NCI-H187 treated with DMSO at 0.1 percent for 48 hours (cell line): Measurements from ENCODE around the gene TWIST2.

Experiments
- DNase-seq: peaks from one replicate; lab custom pipeline; 2025; lab: John Stamatoyannopoulos, UW

TWIST2 gene

GRCh38 chr2:238873381-238873801, 25.5 kb downstream of the TWIST2 start:
- DNase-seq: no peak

- DNase-seq: no peak
These were observed 26.0 kb downstream of the TWIST2 start for GRCh38 chr2:238873841-238874240.

GRCh38 chr2:238874330-238875050, 26.6 kb downstream of the TWIST2 start:
- no peak for DNase-seq

GRCh38 chr2:238875101-238875470, 27.2 kb downstream of the TWIST2 start:
- no peak for DNase-seq

- DNase-seq: no peak
These were observed 27.8 kb downstream of the TWIST2 start for GRCh38 chr2:238875471-238876231.

DNA sequence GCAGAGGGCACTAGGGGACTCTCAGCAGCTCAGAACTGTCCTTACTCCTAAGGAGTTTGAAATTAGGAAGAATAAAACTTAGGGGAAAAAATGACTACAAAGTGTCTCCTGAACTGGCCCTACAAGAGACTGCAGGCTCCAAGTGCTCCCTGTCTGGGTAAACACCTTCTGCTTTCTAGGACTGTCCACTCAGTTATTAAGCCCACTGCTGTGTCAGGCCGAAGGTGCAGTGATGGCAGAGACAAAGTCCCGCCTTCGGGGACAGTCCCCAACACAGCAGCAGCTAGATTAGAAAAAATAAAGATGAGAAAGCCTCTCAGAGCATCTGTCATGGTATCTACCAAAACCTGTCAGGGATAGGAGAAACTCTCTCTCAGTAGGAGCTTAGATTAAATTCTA, 28.3 kb downstream of the TWIST2 start:
- no peak for DNase-seq

DNA sequence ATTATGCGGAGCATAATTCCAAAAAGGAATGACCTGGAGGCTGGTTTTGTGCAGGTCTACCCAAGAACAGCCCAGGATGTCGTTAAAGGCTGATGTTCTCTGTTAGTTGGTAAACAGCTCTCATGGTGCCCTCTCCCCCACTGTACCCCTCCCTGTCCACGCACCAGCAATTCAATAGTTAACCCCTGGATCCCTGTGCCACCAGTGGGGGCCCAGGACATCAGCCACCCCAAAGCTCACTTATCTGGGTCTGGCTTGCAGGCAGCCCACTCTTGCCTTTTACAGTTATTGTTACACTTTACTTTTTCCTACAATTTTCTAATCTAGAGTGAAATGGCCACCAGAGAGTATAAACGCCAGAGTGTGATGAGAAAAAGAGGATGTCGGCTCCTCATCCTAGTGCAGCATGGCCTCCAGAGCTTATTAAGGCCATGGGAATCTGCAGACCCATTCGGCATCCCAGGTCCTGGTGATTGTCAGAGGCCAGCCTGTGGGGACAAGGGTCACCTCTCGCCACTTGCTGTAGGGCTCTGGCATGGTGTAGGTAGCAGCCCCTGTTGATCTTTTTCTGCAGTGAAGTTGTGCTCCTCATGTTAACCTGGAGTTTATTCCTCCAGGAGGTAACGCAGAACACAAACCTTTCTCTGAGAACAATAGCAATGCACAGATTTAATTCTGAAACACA, 30.3 kb downstream of the TWIST2 start:
- no peak for DNase-seq

DNA sequence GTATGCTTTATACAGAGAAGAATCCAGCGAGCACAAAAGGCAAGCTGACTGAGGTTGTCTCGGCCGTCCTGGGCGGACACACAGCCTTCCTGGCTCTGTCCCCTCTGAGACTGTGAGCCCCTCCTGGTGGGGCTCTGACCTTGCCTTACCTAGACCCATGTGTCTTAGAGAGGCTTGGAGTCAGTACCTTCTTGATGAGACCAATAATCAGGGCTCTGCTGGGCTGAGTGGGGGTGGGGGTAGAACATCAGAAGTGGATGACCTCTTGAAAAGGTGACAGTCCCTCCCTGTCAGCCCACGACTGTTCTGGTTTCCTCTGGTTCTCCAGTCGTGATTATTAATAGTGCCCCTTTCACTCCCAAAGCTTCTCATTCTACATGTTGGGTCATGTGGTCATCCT, 31.2 kb downstream of the TWIST2 start:
- no peak for DNase-seq

- DNase-seq: no peak
These were observed 31.9 kb downstream of the TWIST2 start for GRCh38 chr2:238879621-238880377.

DNA sequence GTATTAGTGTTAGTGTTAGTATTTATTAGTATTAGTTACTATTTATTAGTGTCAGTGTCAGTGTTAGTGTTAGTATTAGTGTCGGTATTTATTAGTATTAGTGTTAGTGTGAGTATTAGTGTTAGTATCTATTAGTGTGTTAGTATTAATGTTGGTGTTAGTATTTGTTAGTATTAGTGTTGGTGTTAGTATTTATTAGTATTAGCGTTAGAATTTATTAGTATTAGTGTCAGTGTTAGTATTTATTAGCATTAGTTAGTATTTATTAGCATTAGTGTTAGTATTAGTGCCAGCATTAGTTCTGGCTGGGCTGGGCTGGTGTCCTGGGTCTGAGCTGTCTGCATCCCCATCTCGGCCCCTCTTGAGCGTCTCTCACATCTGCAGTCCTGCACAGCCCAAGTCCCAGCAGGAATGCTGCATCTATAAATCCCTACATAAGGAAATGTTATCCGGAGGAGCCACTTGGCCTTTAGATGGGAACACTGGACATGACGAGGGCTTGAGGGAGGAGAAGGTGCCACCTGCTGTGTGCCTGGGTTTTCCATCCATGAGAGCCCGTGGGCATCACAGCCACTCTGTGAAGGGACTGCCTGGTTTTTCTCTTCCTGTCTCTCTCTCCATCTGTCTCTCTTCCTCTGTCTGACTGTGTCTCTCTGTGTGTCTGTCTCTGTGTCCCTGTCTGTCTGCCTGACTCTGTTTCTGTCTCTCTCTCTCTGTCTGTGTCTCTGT, 33.6 kb downstream of the TWIST2 start:
- no peak for DNase-seq

DNA sequence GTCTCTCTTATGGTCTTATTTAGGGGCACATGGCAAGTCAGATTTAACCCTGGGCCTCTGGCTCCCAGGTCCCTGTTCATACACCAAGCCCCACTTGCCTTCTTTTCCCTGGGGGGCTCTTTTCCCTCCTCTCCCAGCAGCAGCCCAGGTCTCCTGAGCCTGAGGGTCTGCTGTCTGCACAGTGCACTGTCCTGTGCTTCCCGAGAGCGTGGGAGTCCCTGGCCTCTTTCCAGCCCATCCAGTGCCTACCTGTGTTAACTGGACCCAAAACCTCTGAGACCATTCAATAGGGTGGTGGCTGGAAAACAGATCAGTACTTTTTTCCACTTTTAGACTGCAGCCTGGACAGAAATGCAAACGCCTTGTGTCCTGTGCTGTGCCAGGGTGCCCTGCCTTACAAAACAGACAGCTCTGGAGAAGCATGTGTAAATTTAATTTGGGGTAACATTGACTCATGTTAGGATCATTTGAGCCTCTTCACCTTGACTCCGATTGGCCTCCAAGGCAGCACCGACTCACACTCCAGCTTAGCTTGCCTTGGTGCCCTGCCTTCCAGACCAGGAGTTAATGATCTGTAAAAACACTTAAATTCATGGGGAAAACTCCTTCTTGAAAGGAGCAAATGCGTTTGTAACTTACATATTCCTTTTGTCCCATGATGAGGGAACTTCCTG, 34.3 kb downstream of the TWIST2 start:
- DNase-seq: no peak

- DNase-seq: no peak
These were observed 35.6 kb downstream of the TWIST2 start for GRCh38 chr2:238883421-238883901.

DNA sequence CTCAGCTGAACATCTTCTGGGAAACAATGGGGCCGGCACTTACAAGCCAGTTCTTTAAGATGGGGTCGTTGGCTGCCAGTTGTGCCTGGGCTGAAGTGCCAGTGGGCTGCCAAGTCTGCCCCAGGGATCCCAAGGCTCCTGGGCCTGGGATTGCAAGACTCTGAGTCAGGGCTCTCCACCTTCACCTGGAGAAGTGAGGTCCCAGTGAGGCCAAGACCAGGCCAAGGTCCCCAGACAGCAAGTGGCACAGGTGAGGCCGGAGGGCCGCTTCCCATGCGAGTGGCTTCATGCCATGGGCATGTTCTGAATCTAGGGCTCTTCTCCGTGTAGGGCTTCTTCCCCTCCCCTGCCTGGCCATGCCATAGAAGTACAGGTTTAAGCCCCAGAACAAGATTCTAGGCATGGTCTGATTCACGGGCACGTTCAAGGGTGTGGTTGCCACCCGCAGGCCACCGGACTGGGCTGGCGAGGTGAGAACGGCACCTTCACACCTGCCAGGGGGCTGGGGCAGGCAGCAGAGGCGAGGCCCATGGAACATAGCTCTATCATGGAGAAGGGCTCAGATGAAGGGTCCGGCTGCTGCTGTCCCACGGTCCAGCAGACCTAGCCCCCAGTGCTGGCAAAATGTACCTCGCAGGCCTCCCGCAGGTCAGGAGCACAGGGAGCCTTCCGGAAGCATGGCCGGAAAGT, 36.4 kb downstream of the TWIST2 start:
- DNase-seq: no peak

DNA sequence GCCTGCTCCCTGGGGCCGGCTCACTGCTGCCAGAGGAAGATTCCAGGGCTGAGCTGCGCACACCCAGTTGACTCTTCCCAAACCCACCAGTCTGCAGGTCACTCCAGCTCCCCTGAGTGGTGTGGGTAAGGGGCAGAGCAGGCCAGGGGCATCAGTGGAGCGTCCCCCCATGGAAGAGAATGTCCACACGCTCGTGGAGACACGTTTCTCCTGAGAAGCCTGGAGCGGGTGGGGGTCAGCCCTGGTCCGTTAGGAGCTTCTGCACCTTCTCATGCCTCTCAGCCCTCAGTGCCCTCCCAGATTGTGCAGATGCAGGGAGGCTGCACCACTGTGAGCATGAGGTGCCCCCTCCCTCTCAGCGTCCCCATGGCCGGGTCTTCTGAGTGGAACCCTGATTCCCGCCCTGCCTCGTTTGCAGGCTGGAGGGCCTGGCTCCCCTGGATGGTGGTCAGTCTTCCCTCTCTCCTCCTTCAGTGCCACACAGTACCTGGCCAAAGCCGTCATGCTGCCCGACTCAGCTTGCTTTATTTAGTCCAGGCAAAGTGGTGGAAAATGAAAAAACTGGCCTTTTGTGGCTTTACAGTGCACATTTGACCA, 37.0 kb downstream of the TWIST2 start:
- no peak for DNase-seq

GRCh38 chr2:238886453-238887094, 38.7 kb downstream of the TWIST2 start:
- DNase-seq: no peak

DNA sequence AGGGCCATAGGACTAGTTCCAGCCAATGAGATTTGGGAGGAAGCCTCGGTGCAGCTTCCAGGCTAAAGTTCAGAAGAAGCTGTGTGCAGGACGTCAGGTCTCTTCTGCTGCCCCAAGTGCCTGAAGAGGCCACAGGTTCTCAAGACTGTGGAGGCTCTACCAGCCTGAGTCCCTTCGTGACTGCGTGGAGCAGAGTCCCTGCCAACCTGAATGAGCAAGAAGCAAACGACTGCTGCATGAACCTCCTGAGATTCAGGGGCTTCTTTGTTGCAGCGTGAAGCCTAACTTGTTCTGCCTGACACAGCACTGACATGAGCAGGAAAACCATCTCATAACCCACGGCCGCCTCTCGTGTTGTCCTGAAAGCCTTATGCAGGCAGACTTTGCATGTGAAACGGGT, 39.7 kb downstream of the TWIST2 start:
- DNase-seq: no peak

GRCh38 chr2:238888781-238889180, 40.9 kb downstream of the TWIST2 start:
- DNase-seq: no peak

DNA sequence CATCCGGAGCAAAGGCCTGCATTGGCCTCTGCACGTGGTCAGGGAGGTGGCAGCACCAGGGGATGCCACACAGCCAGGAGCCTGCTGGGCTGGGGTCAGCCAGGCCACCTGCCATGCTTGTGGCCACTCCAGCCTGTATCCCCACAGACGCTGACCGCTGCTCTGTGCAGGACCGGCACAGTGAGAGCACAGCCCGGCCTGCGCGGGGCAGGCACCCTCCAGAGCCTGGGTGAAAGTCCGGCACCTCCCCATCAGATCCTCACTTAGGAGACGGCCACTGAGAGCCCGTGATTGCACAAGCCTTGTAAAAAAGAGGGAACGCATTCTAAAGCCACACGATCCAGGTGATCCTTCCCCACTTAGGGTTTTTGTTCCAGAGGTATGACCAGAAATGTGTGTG, 42.2 kb downstream of the TWIST2 start:
- no peak for DNase-seq
